Mesendoderm (in vitro differentiated cells): ENCODE results near the gene NUDT1.

Source experiments
- DNase-seq: peaks from one replicate; pipeline ENCODE4 v3.0.0; 2013
- H2AK5ac ChIP-seq: 2 replicates; pipeline ENCODE4 v1.6.1; 2013; ENCODE audit warnings: low read length, inconsistent platforms
- H2BK120ac ChIP-seq: 2 replicates; pipeline ENCODE4 v1.6.1; 2013; ENCODE audit warnings: low read depth, mild to moderate bottlenecking, low read length, moderate library complexity, mixed read lengths
- H2BK15ac ChIP-seq: replicated peaks from 2 replicates; pipeline ENCODE4 v1.6.1; 2013; ENCODE audit warnings: low read depth, mild to moderate bottlenecking, moderate library complexity
- H2BK5ac ChIP-seq: 2 replicates; pipeline ENCODE4 v1.6.1; 2013; ENCODE audit warnings: low read length, inconsistent platforms
- H3K18ac ChIP-seq: 2 replicates; pipeline ENCODE4 v1.6.1; 2013; ENCODE audit warnings: mild to moderate bottlenecking, low read length, mixed read lengths
- H3K23ac ChIP-seq: one replicate; pipeline ENCODE4 v1.6.1; 2013; ENCODE audit warnings: low read length
- H3K27ac ChIP-seq: 2 replicates; pipeline ENCODE4 v1.5.1; 2013; ENCODE audit warnings: low read depth, mild to moderate bottlenecking, inconsistent platforms, low read length, moderate library complexity
- H3K27me3 ChIP-seq: 2 replicates; pipeline ENCODE4 v1.6.1; 2013; ENCODE audit warnings: low read length, control low read depth, mild to moderate bottlenecking, inconsistent platforms; ENCODE audit not compliant: insufficient read depth, poor library complexity
- H3K36me3 ChIP-seq: 2 replicates; pipeline ENCODE4 v1.6.1; 2013; ENCODE audit warnings: low read length, inconsistent platforms; ENCODE audit not compliant: control insufficient read depth, insufficient read depth
- H3K4ac ChIP-seq: one replicate; pipeline ENCODE4 v1.6.1; 2013; ENCODE audit warnings: low read depth, mild to moderate bottlenecking, low read length, moderate library complexity
- H3K4me1 ChIP-seq: 2 replicates; pipeline ENCODE4 v1.6.1; 2013; ENCODE audit warnings: low read depth, low read length, inconsistent platforms; ENCODE audit not compliant: control insufficient read depth
- H3K4me2 ChIP-seq: 2 replicates; pipeline ENCODE4 v1.6.1; 2013; ENCODE audit warnings: low read length
- H3K4me3 ChIP-seq: 2 replicates; pipeline ENCODE4 v1.5.1; 2013; ENCODE audit warnings: mild to moderate bottlenecking, low read length
- H3K56ac ChIP-seq: one replicate; pipeline ENCODE4 v1.6.1; 2013; ENCODE audit warnings: low read length
- H3K79me1 ChIP-seq: 2 replicates; pipeline ENCODE4 v1.6.1; 2013; ENCODE audit warnings: low read length, inconsistent platforms
- H3K79me2 ChIP-seq: 2 replicates; pipeline ENCODE4 v1.6.1; 2013; ENCODE audit warnings: mild to moderate bottlenecking, low read length; ENCODE audit not compliant: control insufficient read depth, insufficient read depth
- H3K9ac ChIP-seq: 2 replicates; pipeline ENCODE4 v1.6.1; 2013; ENCODE audit warnings: low read length, inconsistent platforms
- H4K5ac ChIP-seq: one replicate; pipeline ENCODE4 v1.6.1; 2013; ENCODE audit warnings: low read length
- H4K8ac ChIP-seq: one replicate; pipeline ENCODE4 v1.6.1; 2013; ENCODE audit warnings: low read depth, mild to moderate bottlenecking, control low read depth, low read length, moderate library complexity
- whole genome bisulfite sequencing: extraction: QIAGEN DNeasy Blood & Tissue Kit; methylation state at CpG from one replicate; pipeline ENCODE4 v1.1.7; 2013; ENCODE audit warnings: low lambda C conversion rate, missing lambda C conversion rate; ENCODE audit not compliant: insufficient coverage; ENCODE audit errors: extremely low coverage; 5-methylcytosine and 5-hydroxymethylcytosine counted together

NUDT1 gene

GRCh38 chr7:2220954-2221353, 21.1 kb upstream of the NUDT1 start:
- H3K4ac ChIP-seq: no peak overlapping the region
- H2BK120ac ChIP-seq: no peak overlapping the region
- WGBS: no CpG with 5 or more reads among the region's 17 CpGs
- no peaks in the 10 kb centered on the region for H3K27me3 ChIP-seq
- no peaks in the 10 kb centered on the region for H3K4me1 ChIP-seq
- DNase-seq: no peak
- H4K5ac ChIP-seq: no peak overlapping the region
- H3K18ac ChIP-seq: no peak overlapping the region
- no peak overlapping the region for H3K4me2 ChIP-seq
- no peak overlapping the region for H2BK15ac ChIP-seq
- no peak overlapping the region for H3K56ac ChIP-seq
- H4K8ac ChIP-seq: no peak overlapping the region
- peaks cover 20% of the 10 kb centered on the region for H3K36me3 ChIP-seq
- H3K4me3 ChIP-seq: no peak overlapping the region
- no peak overlapping the region for H3K27ac ChIP-seq
- no peak overlapping the region for H2BK5ac ChIP-seq
- H3K9ac ChIP-seq: no peak overlapping the region
- H3K23ac ChIP-seq: no peak overlapping the region
- peaks cover 11% of the 10 kb centered on the region for H3K79me1 ChIP-seq
- H2AK5ac ChIP-seq: no peak overlapping the region
- H3K79me2 ChIP-seq: peaks cover 6% of the 10 kb centered on the region

DNA sequence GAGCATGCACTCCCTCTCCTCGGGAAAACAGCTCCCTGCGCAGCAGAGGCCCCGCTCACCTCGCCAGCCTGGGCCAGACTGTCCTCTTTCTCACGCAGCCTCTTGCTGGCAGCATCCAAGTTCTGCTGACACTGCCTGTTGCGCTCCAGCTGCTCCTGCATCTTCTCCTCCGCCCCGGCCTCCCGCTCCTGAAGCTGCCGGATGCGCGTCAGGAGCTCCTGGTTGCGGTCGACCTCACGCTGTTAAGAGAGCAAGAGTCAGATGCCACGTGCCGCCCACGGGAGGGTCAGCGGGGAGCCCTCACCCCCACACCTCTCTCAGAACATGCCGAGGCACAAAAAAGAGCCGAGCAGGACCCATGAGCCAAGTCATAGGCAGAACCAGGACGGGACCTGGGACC, 19.5 kb upstream of the NUDT1 start:
- H3K27ac ChIP-seq: no peak overlapping the region
- H3K4me3 ChIP-seq: no peak overlapping the region
- peaks cover 17% of the 10 kb centered on the region for H3K36me3 ChIP-seq
- H2BK120ac ChIP-seq: no peak overlapping the region
- H3K4me2 ChIP-seq: no peak overlapping the region
- no peak overlapping the region for H3K4ac ChIP-seq
- peaks cover 6% of the 10 kb centered on the region for H3K79me2 ChIP-seq
- no peak overlapping the region for H3K23ac ChIP-seq
- DNase-seq: no peak
- H3K79me1 ChIP-seq: peaks cover 12% of the 10 kb centered on the region
- H3K56ac ChIP-seq: no peak overlapping the region
- H4K8ac ChIP-seq: no peak overlapping the region
- no peaks in the 10 kb centered on the region for H3K27me3 ChIP-seq
- H3K9ac ChIP-seq: no peak overlapping the region
- WGBS: no CpG with 5 or more reads among the region's 22 CpGs
- no peak overlapping the region for H2BK15ac ChIP-seq
- H2BK5ac ChIP-seq: no peak overlapping the region
- no peak overlapping the region for H2AK5ac ChIP-seq
- no peak overlapping the region for H3K18ac ChIP-seq
- no peak overlapping the region for H4K5ac ChIP-seq
- H3K4me1 ChIP-seq: no peaks in the 10 kb centered on the region

- no peak for DNase-seq
- Histone ChIP-seq H3K9ac (no peak overlapping the region), H3K36me3 (peaks cover 15% of the 10 kb centered on the region)
These were observed 18.7 kb upstream of the NUDT1 start for GRCh38 chr7:2223321-2223720.

DNA sequence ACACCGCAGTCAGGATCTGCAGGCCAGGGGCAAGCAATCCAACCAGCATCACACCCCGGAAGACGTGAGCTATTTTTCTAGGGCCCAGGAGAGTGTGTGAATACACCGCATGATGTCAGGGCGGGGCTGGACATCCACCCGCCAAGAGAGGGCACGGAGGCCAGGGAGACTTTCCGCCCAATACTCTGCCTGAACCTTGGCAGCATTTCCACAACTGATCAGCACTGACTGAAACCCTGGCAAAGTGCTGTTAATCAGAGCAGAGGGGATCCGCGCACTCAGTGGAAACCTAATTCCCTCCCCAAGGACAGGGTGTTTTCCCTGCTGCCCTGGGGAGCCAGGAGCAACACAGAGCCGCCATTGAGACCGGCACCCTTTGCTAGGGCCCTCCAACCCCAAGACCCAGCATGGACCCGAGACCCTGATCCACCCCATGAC, 17.5 kb upstream of the NUDT1 start:
- no peaks in the 10 kb centered on the region for H3K27me3 ChIP-seq
- H3K4me3 ChIP-seq: no peak overlapping the region
- H4K5ac ChIP-seq: no peak overlapping the region
- no peak overlapping the region for H3K9ac ChIP-seq
- H3K79me2 ChIP-seq: peaks cover 9% of the 10 kb centered on the region
- no peak for DNase-seq
- H4K8ac ChIP-seq: no peak overlapping the region
- no peak overlapping the region for H2BK120ac ChIP-seq
- H3K79me1 ChIP-seq: peaks cover 16% of the 10 kb centered on the region
- H3K4me1 ChIP-seq: no peaks in the 10 kb centered on the region
- no CpG with 5 or more reads among the region's 13 CpGs for WGBS
- H3K36me3 ChIP-seq: peaks cover 18% of the 10 kb centered on the region
- no peak overlapping the region for H3K27ac ChIP-seq
- H3K4ac ChIP-seq: no peak overlapping the region
- H3K4me2 ChIP-seq: no peak overlapping the region
- no peak overlapping the region for H3K56ac ChIP-seq
- no peak overlapping the region for H2BK15ac ChIP-seq
- no peak overlapping the region for H2BK5ac ChIP-seq
- H3K23ac ChIP-seq: no peak overlapping the region
- no peak overlapping the region for H2AK5ac ChIP-seq
- no peak overlapping the region for H3K18ac ChIP-seq

More at GRCh38 chr7:2223321-2223720, 18.7 kb upstream of the NUDT1 start:
- Histone ChIP-seq H2AK5ac (no peak overlapping the region), H3K4me3 (no peak overlapping the region), H3K27ac (no peak overlapping the region), H2BK120ac (no peak overlapping the region), H3K79me2 (peaks cover 7% of the 10 kb centered on the region), H3K4me1 (no peaks in the 10 kb centered on the region), H3K4me2 (no peak overlapping the region), H2BK5ac (no peak overlapping the region), H3K23ac (no peak overlapping the region), H3K27me3 (no peaks in the 10 kb centered on the region), H3K4ac (no peak overlapping the region), H3K18ac (no peak overlapping the region), H4K5ac (no peak overlapping the region), H3K56ac (no peak overlapping the region), H2BK15ac (no peak overlapping the region), H4K8ac (no peak overlapping the region), H3K79me1 (peaks cover 14% of the 10 kb centered on the region)
- no CpG with 5 or more reads among the region's 17 CpGs for WGBS

GRCh38 chr7:2224934-2225333, 17.1 kb upstream of the NUDT1 start:
- no CpG with 5 or more reads among the region's 4 CpGs for WGBS
- no peaks in the 10 kb centered on the region for H3K27me3 ChIP-seq
- no peak overlapping the region for H2AK5ac ChIP-seq
- H3K9ac ChIP-seq: no peak overlapping the region
- H3K79me1 ChIP-seq: peaks cover 16% of the 10 kb centered on the region
- no peak overlapping the region for H2BK5ac ChIP-seq
- H3K4ac ChIP-seq: no peak overlapping the region
- no peak overlapping the region for H3K4me3 ChIP-seq
- H2BK15ac ChIP-seq: no peak overlapping the region
- H3K36me3 ChIP-seq: peaks cover 18% of the 10 kb centered on the region
- no peak overlapping the region for H4K8ac ChIP-seq
- no peak for DNase-seq
- no peak overlapping the region for H2BK120ac ChIP-seq
- H3K79me2 ChIP-seq: peaks cover 9% of the 10 kb centered on the region
- H3K18ac ChIP-seq: no peak overlapping the region
- no peak overlapping the region for H4K5ac ChIP-seq
- no peak overlapping the region for H3K23ac ChIP-seq
- H3K56ac ChIP-seq: no peak overlapping the region
- no peak overlapping the region for H3K4me2 ChIP-seq
- no peak overlapping the region for H3K27ac ChIP-seq
- H3K4me1 ChIP-seq: no peaks in the 10 kb centered on the region

DNA sequence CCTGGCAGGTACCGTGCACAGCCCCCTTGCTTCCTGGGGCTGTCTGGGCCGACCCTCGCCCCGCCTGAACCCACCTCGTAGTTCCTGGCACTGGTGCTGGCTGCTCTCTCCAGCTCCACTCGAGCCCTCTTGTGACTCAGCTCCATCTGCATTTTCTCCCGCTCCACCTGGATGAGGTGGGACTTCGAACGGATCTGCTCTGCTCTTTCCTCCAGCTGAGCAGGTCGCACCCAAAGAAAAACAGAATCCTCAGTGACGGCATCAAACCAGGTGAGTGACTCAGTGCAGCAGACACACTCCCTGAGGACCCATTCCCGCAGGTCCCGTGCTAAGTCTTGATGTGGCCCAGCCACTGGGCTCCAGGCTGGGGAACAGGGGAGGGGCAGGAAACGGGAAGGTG, 16.7 kb upstream of the NUDT1 start:
- Histone ChIP-seq H2BK5ac (no peak overlapping the region), H2AK5ac (no peak overlapping the region), H3K4me2 (no peak overlapping the region), H3K36me3 (peaks cover 17% of the 10 kb centered on the region), H3K4me1 (no peaks in the 10 kb centered on the region), H3K27me3 (no peaks in the 10 kb centered on the region), H3K23ac (no peak overlapping the region), H2BK15ac (no peak overlapping the region), H3K56ac (no peak overlapping the region), H3K18ac (no peak overlapping the region), H3K9ac (no peak overlapping the region), H4K5ac (no peak overlapping the region), H4K8ac (no peak overlapping the region), H3K79me2 (peaks cover 10% of the 10 kb centered on the region), H3K27ac (no peak overlapping the region), H3K79me1 (peaks cover 16% of the 10 kb centered on the region), H2BK120ac (no peak overlapping the region), H3K4me3 (no peak overlapping the region), H3K4ac (no peak overlapping the region)
- no peak for DNase-seq
- no CpG with 5 or more reads among the region's 14 CpGs for WGBS
